Measurements from ENCODE around the gene SAMD4B.

Gene SAMD4B

DNA sequence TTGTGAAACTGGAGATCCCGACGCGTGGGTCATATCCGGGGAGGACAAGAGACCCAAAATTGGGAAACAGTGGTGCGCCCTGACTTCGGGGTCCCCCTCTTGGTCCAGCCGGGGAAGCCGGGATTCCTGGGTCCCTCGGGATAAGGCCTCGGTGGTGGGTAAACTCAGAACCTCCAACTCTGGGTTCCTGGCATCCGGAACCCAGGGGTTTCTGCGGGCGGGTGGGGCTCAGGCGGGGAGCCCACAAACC, 65.1 kb downstream of the SAMD4B start:
- peak overlapping the region; percentile 96 for H3K27ac Mint-ChIP-seq
- no peaks in the 10 kb centered on the region for H3K9me3 Mint-ChIP-seq
- ATAC-seq (ENCODE audit: low read depth) (no peak), DNase-seq (ENCODE audit: low spot score in 2 of 2) (no peak)
- H3K36me3 Mint-ChIP-seq: peaks cover 23% of the 10 kb centered on the region
- no peaks in the 10 kb centered on the region for H3K27me3 Mint-ChIP-seq
- H3K4me1 Mint-ChIP-seq: peaks cover 47% of the 10 kb centered on the region
- peak overlapping the region; percentile 85 for H3K4me3 Mint-ChIP-seq

GRCh38 chr19:39407660-39408391, 65.6 kb downstream of the SAMD4B start:
- peak; percentile 1 for ATAC-seq (ENCODE audit: low read depth)
- DNase-seq (ENCODE audit: low spot score in 2 of 2): peak; percentile 66 to 76
- Mint-ChIP-seq H3K27ac (peak overlapping the region; percentile 96), H3K4me3 (peak overlapping the region; percentile 85), H3K27me3 (no peaks in the 10 kb centered on the region), H3K9me3 (no peaks in the 10 kb centered on the region), H3K4me1 (peaks cover 43% of the 10 kb centered on the region), H3K36me3 (peaks cover 23% of the 10 kb centered on the region)

DNA sequence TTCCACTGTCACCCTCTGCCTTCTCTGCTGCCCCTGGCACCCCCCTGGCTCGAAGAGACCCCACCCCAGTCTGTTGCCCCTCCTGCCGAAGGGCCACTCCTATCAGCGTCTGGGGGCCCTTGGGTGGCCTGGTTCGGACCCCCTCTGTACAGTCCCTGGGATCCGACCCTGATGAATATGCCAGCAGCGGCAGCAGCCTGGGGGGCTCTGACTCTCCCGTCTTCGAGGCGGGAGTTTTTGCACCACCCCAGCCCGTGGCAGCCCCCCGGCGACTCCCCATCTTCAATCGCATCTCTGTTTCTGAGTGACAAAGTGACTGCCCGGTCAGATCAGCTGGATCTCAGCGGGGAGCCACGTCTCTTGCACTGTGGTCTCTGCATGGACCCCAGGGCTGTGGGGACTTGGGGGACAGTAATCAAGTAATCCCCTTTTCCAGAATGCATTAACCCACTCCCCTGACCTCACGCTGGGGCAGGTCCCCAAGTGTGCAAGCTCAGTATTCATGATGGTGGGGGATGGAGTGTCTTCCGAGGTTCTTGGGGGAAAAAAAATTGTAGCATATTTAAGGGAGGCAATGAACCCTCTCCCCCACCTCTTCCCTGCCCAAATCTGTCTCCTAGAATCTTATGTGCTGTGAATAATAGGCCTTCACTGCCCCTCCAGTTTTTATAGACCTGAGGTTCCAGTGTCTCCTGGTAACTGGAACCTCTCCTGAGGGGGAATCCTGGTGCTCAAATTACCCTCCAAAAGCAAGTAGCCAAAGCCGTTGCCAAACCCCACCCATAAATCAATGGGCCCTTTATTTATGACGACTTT, 66.4 kb downstream of the SAMD4B start:
- ATAC-seq (ENCODE audit: low read depth) (no peak), DNase-seq (ENCODE audit: low spot score in 2 of 2) (peak; percentile 50 to 58)
- Mint-ChIP-seq H3K36me3 (peaks cover 23% of the 10 kb centered on the region), H3K27ac (peak overlapping the region; percentile 96), H3K9me3 (no peaks in the 10 kb centered on the region), H3K4me3 (peak overlapping the region; percentile 85), H3K4me1 (peaks cover 42% of the 10 kb centered on the region), H3K27me3 (no peaks in the 10 kb centered on the region)

GRCh38 chr19:39409208-39410016, 67.2 kb downstream of the SAMD4B start:
- DNase-seq (ENCODE audit: low spot score in 2 of 2): peak; percentile 89 to 91
- no peaks in the 10 kb centered on the region for H3K27me3 Mint-ChIP-seq
- peak; percentile 8 for ATAC-seq (ENCODE audit: low read depth)
- peaks cover 45% of the 10 kb centered on the region for H3K4me1 Mint-ChIP-seq
- peak overlapping the region; percentile 100 for H3K4me3 Mint-ChIP-seq
- no peaks in the 10 kb centered on the region for H3K9me3 Mint-ChIP-seq
- peak overlapping the region; percentile 96 for H3K27ac Mint-ChIP-seq
- peaks cover 26% of the 10 kb centered on the region for H3K36me3 Mint-ChIP-seq

DNA sequence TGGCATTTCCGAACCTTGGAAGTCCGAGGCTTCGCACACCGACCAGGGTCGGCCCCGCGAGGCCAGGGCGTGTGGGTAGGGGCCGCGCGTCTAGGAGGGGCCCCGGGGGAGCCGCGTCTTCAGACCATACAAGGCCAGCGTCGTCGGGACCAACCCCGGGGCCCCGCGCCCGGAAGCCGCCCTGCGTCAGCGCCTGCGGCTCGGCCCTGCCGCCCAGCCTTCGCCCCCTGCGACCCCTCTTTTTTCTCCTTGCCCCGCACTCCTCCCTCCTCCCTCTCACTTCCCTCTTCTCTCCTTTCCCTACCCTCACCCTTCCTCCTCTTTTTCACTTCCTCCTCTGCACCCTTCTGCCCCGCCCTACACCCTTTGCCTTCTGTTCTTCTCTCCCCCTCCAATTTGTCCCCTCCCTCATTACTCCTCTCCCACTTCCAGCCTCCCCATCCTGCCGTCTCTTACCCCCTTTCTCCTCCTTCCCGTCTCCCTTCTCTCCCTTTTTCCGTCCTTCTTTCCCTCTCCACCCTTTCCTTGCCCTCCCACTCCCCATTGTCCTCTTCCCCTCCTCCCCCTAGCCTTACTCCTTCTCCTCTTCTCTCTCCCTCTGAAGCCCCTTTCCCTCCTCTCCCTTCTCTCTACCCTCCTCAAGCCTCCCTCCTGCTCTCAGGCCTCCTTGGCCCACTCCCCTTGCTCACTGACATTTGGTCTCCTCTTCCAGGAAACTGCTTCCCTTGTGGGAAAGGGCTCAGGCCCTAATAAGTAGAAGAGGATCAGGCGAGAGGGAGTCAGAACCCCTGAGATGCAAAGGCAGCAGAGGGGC, 68.0 kb downstream of the SAMD4B start:
- H3K4me1 Mint-ChIP-seq: peaks cover 46% of the 10 kb centered on the region
- H3K9me3 Mint-ChIP-seq: no peaks in the 10 kb centered on the region
- H3K36me3 Mint-ChIP-seq: peaks cover 28% of the 10 kb centered on the region
- DNase-seq (ENCODE audit: low spot score in 2 of 2) (peak; percentile 84 to 85), ATAC-seq (ENCODE audit: low read depth) (peak; percentile 31)
- H3K27me3 Mint-ChIP-seq: no peaks in the 10 kb centered on the region
- peak overlapping the region; percentile 100 for H3K4me3 Mint-ChIP-seq
- peak overlapping the region; percentile 96 for H3K27ac Mint-ChIP-seq

GRCh38 chr19:39410831-39411080, 68.5 kb downstream of the SAMD4B start:
- ATAC-seq (ENCODE audit: low read depth) (no peak), DNase-seq (ENCODE audit: low spot score in 2 of 2) (no peak)
- H3K4me1 Mint-ChIP-seq: peaks cover 46% of the 10 kb centered on the region
- peak overlapping the region; percentile 96 for H3K27ac Mint-ChIP-seq
- peaks cover 28% of the 10 kb centered on the region for H3K36me3 Mint-ChIP-seq
- H3K9me3 Mint-ChIP-seq: no peaks in the 10 kb centered on the region
- H3K27me3 Mint-ChIP-seq: no peaks in the 10 kb centered on the region
- H3K4me3 Mint-ChIP-seq: peak overlapping the region; percentile 100

DNA sequence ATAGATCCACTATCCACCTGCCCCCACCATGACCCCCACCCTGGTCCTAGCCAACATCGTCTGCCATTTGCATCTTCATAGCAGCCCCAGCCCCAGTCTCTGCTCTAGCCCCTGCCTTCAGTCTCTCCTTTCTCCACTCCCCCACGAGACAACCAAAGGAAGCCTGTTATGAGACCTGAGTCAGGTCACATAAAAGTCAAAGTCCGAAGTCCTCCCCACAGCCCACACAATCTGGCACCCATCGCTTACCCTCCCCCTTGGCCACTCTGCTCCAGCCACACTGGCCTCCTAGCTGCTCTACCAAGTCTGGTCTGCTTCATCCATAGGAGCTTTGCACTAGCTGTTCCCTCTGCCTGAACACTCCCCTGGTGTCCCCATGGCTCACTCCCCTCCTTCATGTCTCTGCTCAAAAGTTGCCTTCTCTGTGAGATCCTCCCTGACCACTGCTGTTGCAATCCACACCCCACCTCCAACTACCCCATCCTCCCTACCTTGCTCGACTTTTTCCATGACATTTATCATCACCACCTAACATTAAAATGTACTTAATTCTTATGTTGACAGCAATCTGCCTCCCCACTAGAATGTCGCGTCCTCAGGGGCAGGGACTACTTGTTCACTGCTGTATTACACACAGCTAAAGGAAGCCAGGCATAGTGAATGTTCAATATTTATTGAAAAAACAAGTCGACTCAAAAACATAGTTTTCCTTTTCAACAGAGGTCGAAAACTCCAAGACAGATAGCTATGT, 69.0 kb downstream of the SAMD4B start:
- Mint-ChIP-seq H3K4me1 (peaks cover 44% of the 10 kb centered on the region), H3K27me3 (no peaks in the 10 kb centered on the region)

GRCh38 chr19:39411832-39412099, 69.5 kb downstream of the SAMD4B start:
- Mint-ChIP-seq H3K27ac (peak overlapping the region; percentile 96), H3K27me3 (no peaks in the 10 kb centered on the region), H3K4me1 (peaks cover 43% of the 10 kb centered on the region), H3K9me3 (no peaks in the 10 kb centered on the region), H3K4me3 (peak overlapping the region; percentile 100), H3K36me3 (peaks cover 28% of the 10 kb centered on the region)
- peak; percentile 25 for ATAC-seq (ENCODE audit: low read depth)
- DNase-seq (ENCODE audit: low spot score in 2 of 2): peak; percentile 89 to 92

More for the DNA sequence above, 69.0 kb downstream of the SAMD4B start:
- H3K27ac Mint-ChIP-seq: peak overlapping the region; percentile 96
- DNase-seq (ENCODE audit: low spot score in 2 of 2) (peak; percentile 36 to 59), ATAC-seq (ENCODE audit: low read depth) (no peak)
- peak overlapping the region; percentile 100 for H3K4me3 Mint-ChIP-seq
- no peaks in the 10 kb centered on the region for H3K9me3 Mint-ChIP-seq
- H3K36me3 Mint-ChIP-seq: peaks cover 28% of the 10 kb centered on the region

- Mint-ChIP-seq H3K36me3 (peaks cover 26% of the 10 kb centered on the region), H3K4me1 (peaks cover 43% of the 10 kb centered on the region), H3K4me3 (peak within 1 kb of the TSS; percentile 100), H3K27ac (peak within 1 kb of the TSS; percentile 96), H3K27me3 (no peaks in the 10 kb centered on the region), H3K9me3 (no peaks in the 10 kb centered on the region)
- DNase-seq (ENCODE audit: low spot score in 2 of 2) (peak; percentile 100), ATAC-seq (ENCODE audit: low read depth) (peak; percentile 54)
These were observed 70.1 kb downstream of the SAMD4B start, which contains the start of gene PLEKHG2 for GRCh38 chr19:39412100-39412866. Gene PLEKHG2 (plus strand): TSS chr19:39412669. CDS start chr19:39414087, 1,418 bp downstream.

- Mint-ChIP-seq H3K27ac (peak overlapping the region; percentile 96), H3K9me3 (no peaks in the 10 kb centered on the region), H3K4me1 (peaks cover 42% of the 10 kb centered on the region), H3K36me3 (peaks cover 26% of the 10 kb centered on the region), H3K4me3 (peak overlapping the region; percentile 100), H3K27me3 (no peaks in the 10 kb centered on the region)
- DNase-seq (ENCODE audit: low spot score in 2 of 2): peak in 1 of 2 donors; percentile 56
- no peak for ATAC-seq (ENCODE audit: low read depth)
These were observed 70.6 kb downstream of the SAMD4B start for GRCh38 chr19:39412867-39413271.

- peaks cover 40% of the 10 kb centered on the region for H3K4me1 Mint-ChIP-seq
- H3K36me3 Mint-ChIP-seq: peaks cover 21% of the 10 kb centered on the region
- H3K9me3 Mint-ChIP-seq: no peaks in the 10 kb centered on the region
- peak overlapping the region; percentile 100 for H3K4me3 Mint-ChIP-seq
- DNase-seq (ENCODE audit: low spot score in 2 of 2) (peak; percentile 37 to 51), ATAC-seq (ENCODE audit: low read depth) (no peak)
- peak overlapping the region; percentile 96 for H3K27ac Mint-ChIP-seq
- no peaks in the 10 kb centered on the region for H3K27me3 Mint-ChIP-seq
These were observed 71.2 kb downstream of the SAMD4B start for GRCh38 chr19:39413272-39413910.

DNA sequence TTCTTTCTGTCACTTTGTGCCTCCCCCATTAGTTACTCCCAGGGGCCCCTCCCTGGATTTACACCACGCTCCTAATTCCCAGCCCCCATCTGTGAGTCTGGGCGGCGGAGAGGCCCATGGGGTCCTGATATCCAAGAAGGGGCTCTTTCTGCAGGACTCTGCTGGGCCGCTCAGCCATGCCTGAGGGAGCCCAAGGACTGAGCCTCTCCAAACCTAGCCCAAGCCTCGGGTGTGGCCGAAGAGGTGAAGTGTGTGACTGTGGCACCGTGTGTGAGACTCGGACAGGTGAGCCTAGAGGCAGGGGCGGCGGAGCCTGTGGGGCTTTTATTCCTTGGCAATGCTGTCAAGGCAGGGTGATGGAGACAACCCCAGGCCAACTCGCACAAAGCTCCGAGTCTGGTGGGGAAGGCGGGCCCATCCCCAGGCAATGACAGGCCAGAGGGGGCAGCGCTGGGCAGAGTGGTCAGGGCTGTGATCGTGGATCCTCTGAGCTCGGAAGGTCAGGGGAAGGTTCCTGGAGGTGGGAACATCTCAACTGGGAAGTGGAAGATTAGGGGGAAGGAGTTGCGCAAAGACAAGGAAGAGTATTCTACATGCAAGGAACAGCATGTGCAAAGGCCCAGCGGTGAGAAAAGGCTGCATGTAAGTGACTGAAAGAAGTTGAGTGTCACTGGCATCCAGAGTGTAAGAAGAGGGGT, 71.8 kb downstream of the SAMD4B start:
- no peaks in the 10 kb centered on the region for H3K9me3 Mint-ChIP-seq
- DNase-seq (ENCODE audit: low spot score in 2 of 2): no peak
- H3K27me3 Mint-ChIP-seq: no peaks in the 10 kb centered on the region
- peak overlapping the region; percentile 93 for H3K4me3 Mint-ChIP-seq
- H3K4me1 Mint-ChIP-seq: peaks cover 35% of the 10 kb centered on the region
- no peak for ATAC-seq (ENCODE audit: low read depth)
- peaks cover 15% of the 10 kb centered on the region for H3K36me3 Mint-ChIP-seq
- peak overlapping the region; percentile 96 for H3K27ac Mint-ChIP-seq

Data from memory B cell (primary cell).